Coronary artery (tissue), 2 donors: Measurements from ENCODE around the gene CADPS2.

Experiments used
- DNase-seq: peaks from one replicate; pipeline ENCODE4 v3.0.0-alpha.2; 2017; ENCODE audit warnings: low spot score
- H3K27ac ChIP-seq, 2 donors: fragments of 200-600 bp; sonication (generic); one replicate each; pipeline ENCODE4 v1.5.1; 2016 to 2019
- H3K4me3 ChIP-seq: fragments of 200-600 bp; sonication (generic); 2 replicates; pipeline ENCODE4 v1.5.1; 2016; ENCODE audit warnings: mild to moderate bottlenecking, moderate library complexity
- TF ChIP-seq, protein P1 (sequence below): fragments of 200-600 bp; sonication (generic); IDR thresholded peaks from one replicate; pipeline ENCODE4 v1.5.1; 2019; ENCODE audit warnings: antibody characterized with exemption

The CADPS2 gene

DNA sequence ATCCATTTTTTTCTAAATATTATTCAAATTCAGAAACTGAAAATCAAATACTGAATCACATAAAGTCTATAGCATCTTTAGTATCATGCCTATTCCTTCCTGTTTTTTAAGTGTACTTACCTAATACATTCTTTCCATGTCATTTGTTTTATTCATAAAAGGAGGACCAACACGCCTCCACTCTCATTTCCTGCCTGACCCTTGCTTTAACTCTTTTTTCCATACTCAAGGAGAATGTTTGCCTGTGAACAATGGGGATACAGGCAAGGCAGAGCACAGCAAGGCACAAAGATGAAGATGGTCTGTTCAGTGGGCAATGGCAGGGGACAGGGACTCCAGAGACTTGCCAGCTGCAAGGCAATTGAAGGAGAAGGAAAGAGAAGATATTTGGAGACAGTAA, 460.5 kb downstream of the CADPS2 start:
- no peak overlapping the region for H3K4me3 ChIP-seq
- no peak for DNase-seq
- no peak overlapping the region for H3K27ac ChIP-seq
- TF ChIP-seq, protein P1, sequence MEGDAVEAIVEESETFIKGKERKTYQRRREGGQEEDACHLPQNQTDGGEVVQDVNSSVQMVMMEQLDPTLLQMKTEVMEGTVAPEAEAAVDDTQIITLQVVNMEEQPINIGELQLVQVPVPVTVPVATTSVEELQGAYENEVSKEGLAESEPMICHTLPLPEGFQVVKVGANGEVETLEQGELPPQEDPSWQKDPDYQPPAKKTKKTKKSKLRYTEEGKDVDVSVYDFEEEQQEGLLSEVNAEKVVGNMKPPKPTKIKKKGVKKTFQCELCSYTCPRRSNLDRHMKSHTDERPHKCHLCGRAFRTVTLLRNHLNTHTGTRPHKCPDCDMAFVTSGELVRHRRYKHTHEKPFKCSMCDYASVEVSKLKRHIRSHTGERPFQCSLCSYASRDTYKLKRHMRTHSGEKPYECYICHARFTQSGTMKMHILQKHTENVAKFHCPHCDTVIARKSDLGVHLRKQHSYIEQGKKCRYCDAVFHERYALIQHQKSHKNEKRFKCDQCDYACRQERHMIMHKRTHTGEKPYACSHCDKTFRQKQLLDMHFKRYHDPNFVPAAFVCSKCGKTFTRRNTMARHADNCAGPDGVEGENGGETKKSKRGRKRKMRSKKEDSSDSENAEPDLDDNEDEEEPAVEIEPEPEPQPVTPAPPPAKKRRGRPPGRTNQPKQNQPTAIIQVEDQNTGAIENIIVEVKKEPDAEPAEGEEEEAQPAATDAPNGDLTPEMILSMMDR = no peak

DNA sequence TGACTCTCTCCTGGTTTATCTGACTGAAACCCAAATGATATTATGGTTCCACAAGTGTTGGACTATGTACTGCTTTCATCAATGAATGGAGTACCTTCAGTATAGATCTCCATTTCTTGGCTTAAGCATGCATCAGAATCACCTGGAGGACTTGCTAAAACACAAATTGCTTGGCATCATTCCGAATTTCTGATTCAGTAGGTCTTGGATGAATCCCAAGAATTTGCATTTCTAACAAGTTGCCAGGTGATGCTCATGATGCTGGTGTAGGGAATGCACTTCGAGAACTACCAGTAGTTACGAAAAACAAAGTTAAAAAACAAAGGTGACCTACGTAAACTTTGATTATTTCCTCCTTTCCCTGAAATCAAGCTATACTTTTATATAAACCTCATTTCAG, 462.7 kb downstream of the CADPS2 start:
- Histone ChIP-seq H3K27ac (no peak overlapping the region), H3K4me3 (no peak overlapping the region)
- TF ChIP-seq, protein P1 = no peak
- DNase-seq = no peak

DNA sequence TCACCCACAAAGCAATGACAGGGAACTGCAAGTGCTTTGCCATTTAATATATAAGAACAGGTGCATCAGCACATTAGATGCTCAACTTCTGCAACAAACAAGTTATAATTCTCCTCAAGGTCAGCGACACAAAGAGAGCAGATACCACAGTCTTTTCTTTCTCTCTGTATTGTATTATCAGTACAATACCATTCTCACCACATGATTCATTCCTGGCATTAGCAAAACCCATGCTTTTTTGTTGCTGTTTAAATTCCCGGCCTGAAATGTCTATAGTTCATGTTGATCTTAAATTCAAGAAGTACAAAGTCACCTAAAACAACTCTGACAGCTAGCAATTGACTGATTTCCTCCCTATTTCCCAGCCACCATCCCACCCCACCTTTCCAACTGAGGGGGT, 469.9 kb downstream of the CADPS2 start:
- TF ChIP-seq, protein P1 = no peak
- H3K27ac ChIP-seq = no peak overlapping the region

DNA sequence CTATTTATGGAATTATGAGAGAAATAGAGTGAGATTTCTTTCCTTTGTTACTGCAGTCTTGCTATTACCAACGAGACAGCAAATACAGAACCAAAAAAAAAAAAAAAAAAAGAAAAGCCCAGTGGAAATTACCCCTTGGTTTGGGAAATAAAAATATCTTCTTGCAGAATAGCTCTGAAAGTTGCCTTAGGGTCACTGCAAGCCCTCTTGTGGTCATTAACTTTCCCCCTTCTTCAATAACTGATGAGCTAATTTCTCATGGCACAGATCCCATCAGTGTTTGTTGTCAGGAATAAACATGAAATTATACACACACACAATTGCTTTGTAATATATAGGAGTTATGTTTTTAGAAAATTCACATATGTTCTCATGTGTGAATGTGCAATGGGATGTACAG, 470.8 kb downstream of the CADPS2 start:
- TF ChIP-seq, protein P1 = no peak
- Histone ChIP-seq H3K27ac (no peak overlapping the region), H3K4me3 (no peak overlapping the region)
- DNase-seq = no peak

More for the DNA sequence above, 469.9 kb downstream of the CADPS2 start:
- DNase-seq = no peak
- no peak overlapping the region for H3K4me3 ChIP-seq

DNA sequence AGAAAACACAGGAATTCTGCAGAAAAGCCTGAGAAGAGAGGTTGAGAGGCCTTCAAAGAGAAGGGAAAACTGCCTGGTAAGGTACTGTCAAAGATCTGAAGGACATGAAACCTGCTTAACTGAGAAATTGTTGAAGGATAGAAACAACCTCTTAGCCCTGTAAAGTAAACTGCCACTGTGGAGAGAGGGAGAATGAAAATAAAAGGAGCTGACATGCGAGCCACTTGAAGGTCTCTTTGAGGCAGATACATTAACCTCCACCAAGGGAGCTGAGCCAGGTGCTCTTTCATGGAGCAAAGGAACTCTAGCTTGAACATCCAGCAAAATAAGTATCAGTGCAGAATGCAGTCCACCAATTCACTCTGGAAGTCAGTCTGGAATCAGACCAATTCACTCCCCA, 472.9 kb downstream of the CADPS2 start:
- no peak overlapping the region for H3K4me3 ChIP-seq
- TF ChIP-seq, protein P1 = no peak
- no peak overlapping the region for H3K27ac ChIP-seq
- DNase-seq = no peak

DNA sequence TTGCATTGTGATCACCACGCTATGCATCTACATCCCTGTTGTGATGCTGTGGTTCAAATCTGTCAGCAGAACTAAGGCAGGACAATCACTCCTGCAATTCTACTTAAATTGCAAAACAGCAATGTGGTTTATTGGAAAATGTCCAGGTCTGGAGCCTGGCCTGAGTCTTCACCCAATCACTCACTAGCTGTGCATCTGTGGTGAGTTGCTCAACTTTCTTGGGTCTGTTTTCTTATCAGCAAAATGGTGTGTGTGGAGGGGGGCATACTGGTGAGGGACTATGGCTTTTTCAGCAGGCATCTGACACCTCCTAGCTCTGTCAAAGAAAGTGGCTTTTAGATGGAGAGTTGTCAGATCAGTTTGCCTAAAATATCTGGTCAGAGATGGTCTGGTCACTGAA, 473.4 kb downstream of the CADPS2 start:
- TF ChIP-seq, protein P1 = no peak
- Histone ChIP-seq H3K27ac (no peak overlapping the region), H3K4me3 (no peak overlapping the region)
- no peak for DNase-seq

DNA sequence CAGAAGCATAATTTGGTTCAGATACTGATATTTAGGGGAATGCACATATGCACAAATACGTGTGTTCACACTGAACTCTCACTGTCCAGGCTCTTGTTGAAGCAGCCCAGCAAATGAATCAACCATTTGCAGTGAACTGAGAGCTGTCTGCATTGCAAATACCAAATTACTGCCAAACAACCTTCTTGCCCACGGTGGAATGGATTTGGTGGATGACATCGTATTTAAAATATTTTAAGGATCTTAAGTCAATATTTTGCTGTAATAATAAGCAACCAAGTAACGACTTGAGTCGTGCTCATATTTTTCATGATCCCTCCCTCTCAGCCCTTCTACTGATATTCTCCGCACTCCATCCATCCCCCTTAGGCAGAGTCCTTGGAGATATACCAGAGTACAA, 473.8 kb downstream of the CADPS2 start:
- no peak for DNase-seq
- TF ChIP-seq, protein P1 = no peak
- H3K27ac ChIP-seq = no peak overlapping the region
- no peak overlapping the region for H3K4me3 ChIP-seq
